ENCODE results near the gene OTOS. TPM values are rescaled to one million over a fixed set of nuclear protein-coding genes. Genes with fewer than 3 reads are reported as not detected.

Gene OTOS
- polyA plus RNA-seq, 1 donor from 2014 or later = not detected

GRCh38 chr2:240146627-240147278 lies 6.3 kb upstream of the OTOS start:
- Histone ChIP-seq H3K9me2 (ENCODE audit: insufficient read depth, low read length) (no peaks in the 10 kb centered on the region), H4K20me1 (ENCODE audit: insufficient read depth) (no peaks in the 10 kb centered on the region), H3K79me2 (replicated peaks; ENCODE audit: insufficient read depth, low read length) (no peaks in the 10 kb centered on the region), H2AFZ (ENCODE audit: low read depth, low read length) (no peak overlapping the region), H3K27ac (ENCODE audit: low read length) (no peak overlapping the region), H3K4me2 (ENCODE audit: low read length) (no peak overlapping the region), H3K4me3 (ENCODE audit: low read length) (no peak overlapping the region), H3K9me3 (ENCODE audit: low read length) (no peaks in the 10 kb centered on the region), H3K9ac (ENCODE audit: low read length) (no peak overlapping the region), H3F3A (ENCODE audit: insufficient read depth, low read length, poor library complexity, severe bottlenecking) (no peaks in the 10 kb centered on the region), H3K27me3 (ENCODE audit: insufficient read depth, low read depth, low read length) (no peaks in the 10 kb centered on the region), H3K36me3 (ENCODE audit: insufficient read depth, low read length) (no peaks in the 10 kb centered on the region)
- TF ChIP-seq TAF1 (IDR thresholded peaks at IDR 0.05; ENCODE audit: low read depth) = no peak
- TF ChIP-seq, protein P1, sequence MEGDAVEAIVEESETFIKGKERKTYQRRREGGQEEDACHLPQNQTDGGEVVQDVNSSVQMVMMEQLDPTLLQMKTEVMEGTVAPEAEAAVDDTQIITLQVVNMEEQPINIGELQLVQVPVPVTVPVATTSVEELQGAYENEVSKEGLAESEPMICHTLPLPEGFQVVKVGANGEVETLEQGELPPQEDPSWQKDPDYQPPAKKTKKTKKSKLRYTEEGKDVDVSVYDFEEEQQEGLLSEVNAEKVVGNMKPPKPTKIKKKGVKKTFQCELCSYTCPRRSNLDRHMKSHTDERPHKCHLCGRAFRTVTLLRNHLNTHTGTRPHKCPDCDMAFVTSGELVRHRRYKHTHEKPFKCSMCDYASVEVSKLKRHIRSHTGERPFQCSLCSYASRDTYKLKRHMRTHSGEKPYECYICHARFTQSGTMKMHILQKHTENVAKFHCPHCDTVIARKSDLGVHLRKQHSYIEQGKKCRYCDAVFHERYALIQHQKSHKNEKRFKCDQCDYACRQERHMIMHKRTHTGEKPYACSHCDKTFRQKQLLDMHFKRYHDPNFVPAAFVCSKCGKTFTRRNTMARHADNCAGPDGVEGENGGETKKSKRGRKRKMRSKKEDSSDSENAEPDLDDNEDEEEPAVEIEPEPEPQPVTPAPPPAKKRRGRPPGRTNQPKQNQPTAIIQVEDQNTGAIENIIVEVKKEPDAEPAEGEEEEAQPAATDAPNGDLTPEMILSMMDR (IDR thresholded peaks at IDR 0.05; ENCODE audit: poor library complexity, severe bottlenecking) = no peak

DNA sequence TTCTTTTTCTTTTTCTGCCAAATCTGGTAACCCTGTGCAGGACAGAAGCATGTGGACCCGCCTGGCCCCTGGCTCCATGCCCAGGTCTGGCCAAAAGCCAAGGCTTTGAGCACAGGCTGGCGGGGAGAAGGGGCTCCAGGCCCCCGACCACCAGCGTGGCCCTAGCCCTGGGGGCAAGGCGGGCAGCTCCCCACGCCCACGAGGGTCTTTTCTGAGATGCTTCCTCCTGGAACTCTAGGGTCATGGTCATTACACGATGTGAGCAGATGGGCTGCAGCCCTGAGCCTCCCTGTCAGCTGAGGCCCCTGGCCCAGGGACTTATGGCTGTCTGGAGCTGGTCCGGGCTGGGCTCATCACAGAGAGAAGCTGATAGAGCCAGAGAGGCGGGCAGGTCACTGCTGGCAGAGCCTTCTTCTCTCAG lies 5.7 kb upstream of the OTOS start:
- Histone ChIP-seq H3K9me2 (ENCODE audit: insufficient read depth, low read length) (no peaks in the 10 kb centered on the region), H3K36me3 (ENCODE audit: insufficient read depth, low read length) (no peaks in the 10 kb centered on the region), H3K27ac (ENCODE audit: low read length) (no peak overlapping the region), H2AFZ (ENCODE audit: low read depth, low read length) (no peak overlapping the region), H3K4me2 (ENCODE audit: low read length) (no peak overlapping the region), H3K79me2 (replicated peaks; ENCODE audit: insufficient read depth, low read length) (no peaks in the 10 kb centered on the region), H4K20me1 (ENCODE audit: insufficient read depth) (no peaks in the 10 kb centered on the region), H3K9ac (ENCODE audit: low read length) (no peak overlapping the region), H3K4me3 (ENCODE audit: low read length) (no peak overlapping the region), H3K9me3 (ENCODE audit: low read length) (no peaks in the 10 kb centered on the region), H3F3A (ENCODE audit: insufficient read depth, low read length, poor library complexity, severe bottlenecking) (no peaks in the 10 kb centered on the region), H3K27me3 (ENCODE audit: insufficient read depth, low read depth, low read length) (no peaks in the 10 kb centered on the region)
- no peak for TF ChIP-seq SMC3 (conservative IDR thresholded peaks at IDR 0.05; ENCODE audit: poor library complexity)
- TF ChIP-seq REST (IDR thresholded peaks at IDR 0.05; ENCODE audit: borderline replicate concordance) = no peak
- no peak for TF ChIP-seq EP300 (conservative IDR thresholded peaks at IDR 0.05; ENCODE audit: poor library complexity, severe bottlenecking)
- TF ChIP-seq EZH2 (IDR thresholded peaks at IDR 0.05; ENCODE audit: borderline replicate concordance, insufficient read depth, low read length, poor library complexity, severe bottlenecking) = no peak
- no peak for TF ChIP-seq TAF1 (IDR thresholded peaks at IDR 0.05; ENCODE audit: low read depth)

GRCh38 chr2:240145461-240145860 lies 5.0 kb upstream of the OTOS start:
- Histone ChIP-seq H3F3A (ENCODE audit: insufficient read depth, low read length, poor library complexity, severe bottlenecking) (no peaks in the 10 kb centered on the region), H3K9me2 (ENCODE audit: insufficient read depth, low read length) (no peaks in the 10 kb centered on the region), H3K9ac (ENCODE audit: low read length) (no peak overlapping the region), H2AFZ (ENCODE audit: low read depth, low read length) (no peak overlapping the region), H3K9me3 (ENCODE audit: low read length) (no peaks in the 10 kb centered on the region), H3K36me3 (ENCODE audit: insufficient read depth, low read length) (no peaks in the 10 kb centered on the region), H3K4me3 (ENCODE audit: low read length) (no peak overlapping the region), H3K4me2 (ENCODE audit: low read length) (no peak overlapping the region), H3K79me2 (replicated peaks; ENCODE audit: insufficient read depth, low read length) (no peaks in the 10 kb centered on the region), H3K27me3 (ENCODE audit: insufficient read depth, low read depth, low read length) (no peaks in the 10 kb centered on the region), H3K27ac (ENCODE audit: low read length) (no peak overlapping the region), H4K20me1 (ENCODE audit: insufficient read depth) (no peaks in the 10 kb centered on the region)
- TF ChIP-seq EP300 (conservative IDR thresholded peaks at IDR 0.05; ENCODE audit: poor library complexity, severe bottlenecking) = no peak
- no peak for TF ChIP-seq RAD21 (conservative IDR thresholded peaks at IDR 0.05)
- TF ChIP-seq SMC3 (conservative IDR thresholded peaks at IDR 0.05; ENCODE audit: poor library complexity) = no peak
- TF ChIP-seq REST (IDR thresholded peaks at IDR 0.05; ENCODE audit: borderline replicate concordance) = no peak
- TF ChIP-seq, protein P1 (IDR thresholded peaks at IDR 0.05; ENCODE audit: poor library complexity, severe bottlenecking) = no peak
- no peak for TF ChIP-seq POLR2AphosphoS5 (IDR thresholded peaks at IDR 0.05)
- TF ChIP-seq TAF1 (IDR thresholded peaks at IDR 0.05; ENCODE audit: low read depth) = no peak
- no peak for TF ChIP-seq MXI1 (conservative IDR thresholded peaks at IDR 0.05; ENCODE audit: poor library complexity, severe bottlenecking)

All from neural cell (in vitro differentiated cells).